Skin of body (tissue), 2 donors: Measurements from ENCODE around the gene PLPPR3. TPM values are rescaled to one million over a fixed set of nuclear protein-coding genes. Genes with fewer than 3 reads are reported as not detected.

Source experiments
- DNase-seq: peaks from one replicate; lab custom pipeline; 2025; lab: John Stamatoyannopoulos, UW
- total RNA-seq: library from RNA; depleted of rRNA; stranded (reverse); fragments of >200 nt; gene quantifications from one replicate; pipeline ENCODE4 v1.2.3, GENCODE V29; 2014

Gene PLPPR3
- total RNA-seq, 1 donor from 2014 or later = 0.89 TPM

DNA sequence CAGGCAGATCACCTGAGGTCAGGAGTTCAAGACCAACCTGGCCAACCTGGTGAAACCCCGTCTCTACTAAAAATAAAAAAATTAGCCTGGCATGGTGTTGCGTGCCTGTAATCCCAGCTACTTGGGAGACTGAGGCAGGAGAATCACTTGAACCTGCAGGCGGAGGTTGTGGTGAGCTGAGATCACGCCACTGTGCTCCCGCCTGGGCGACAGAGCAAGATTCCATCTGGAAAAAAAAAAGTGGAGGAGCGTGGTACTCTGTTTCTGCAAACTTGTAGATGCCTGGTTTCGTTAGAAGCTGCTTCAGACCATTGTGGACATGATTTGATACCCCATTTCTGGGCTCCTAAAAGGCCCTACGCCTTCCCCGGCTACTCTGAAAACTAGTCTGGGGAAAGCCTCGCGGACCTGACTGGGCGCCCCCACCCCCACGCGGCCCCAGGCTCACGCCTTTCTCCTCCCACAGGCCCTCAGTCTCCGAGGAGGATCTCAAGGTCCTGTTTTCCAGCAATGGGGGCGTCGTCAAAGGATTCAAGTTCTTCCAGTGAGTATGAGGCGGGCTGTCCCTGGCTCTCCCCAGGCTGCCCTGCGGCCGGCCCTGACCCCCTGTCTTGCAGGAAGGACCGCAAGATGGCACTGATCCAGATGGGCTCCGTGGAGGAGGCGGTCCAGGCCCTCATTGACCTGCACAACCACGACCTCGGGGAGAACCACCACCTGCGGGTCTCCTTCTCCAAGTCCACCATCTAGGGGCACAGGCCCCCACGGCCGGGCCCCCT lies 11.5 kb downstream of the PLPPR3 start:
- DNase-seq = no peak

DNA sequence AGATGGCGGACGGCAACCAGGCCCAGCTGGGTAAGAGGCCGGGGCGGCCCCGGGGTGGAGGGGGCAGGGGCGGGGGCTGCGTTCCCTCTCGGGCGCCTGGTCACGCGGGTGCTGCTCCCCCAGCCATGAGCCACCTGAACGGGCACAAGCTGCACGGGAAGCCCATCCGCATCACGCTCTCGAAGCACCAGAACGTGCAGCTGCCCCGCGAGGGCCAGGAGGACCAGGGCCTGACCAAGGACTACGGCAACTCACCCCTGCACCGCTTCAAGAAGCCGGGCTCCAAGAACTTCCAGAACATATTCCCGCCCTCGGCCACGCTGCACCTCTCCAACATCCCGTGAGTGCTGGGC lies 13.4 kb downstream of the PLPPR3 start:
- no peak for DNase-seq

DNA sequence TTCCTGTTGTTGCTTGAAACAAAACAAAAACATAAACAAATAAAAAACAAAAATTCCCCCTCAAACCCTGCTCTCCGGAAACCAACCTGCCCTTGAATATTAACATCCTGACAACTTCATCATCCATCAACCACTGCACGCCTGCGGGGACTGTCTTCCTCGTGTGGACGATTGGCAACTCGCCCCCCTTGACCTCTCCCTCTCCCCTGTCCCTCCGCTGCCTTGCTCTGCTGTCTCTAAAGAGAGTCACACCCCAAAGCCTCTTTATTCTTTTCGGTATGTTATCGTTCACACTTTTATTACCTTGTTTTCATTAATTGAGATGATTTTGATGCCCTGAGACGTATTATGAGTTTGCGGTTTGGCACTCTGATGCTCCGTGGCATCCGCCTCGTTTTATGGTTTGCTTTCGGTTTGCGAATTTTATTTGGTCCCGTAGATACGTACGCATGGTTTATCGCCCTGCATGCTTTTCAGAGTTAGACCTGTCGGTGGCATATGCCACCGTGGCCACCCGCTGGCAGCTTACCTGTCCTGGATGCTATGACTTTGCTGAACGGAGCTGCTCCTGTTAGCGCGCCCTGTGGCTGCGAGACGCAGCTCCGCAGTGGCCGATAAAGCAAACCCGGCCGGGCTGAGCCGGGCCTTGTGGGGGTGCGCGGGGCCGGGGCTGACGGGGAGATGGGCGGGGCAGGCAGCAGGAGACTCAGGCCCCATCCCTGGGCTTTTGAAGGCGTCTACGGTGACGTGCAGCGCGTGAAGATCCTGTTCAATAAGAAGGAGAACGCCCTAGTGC lies 13.9 kb downstream of the PLPPR3 start:
- DNase-seq = no peak

DNA sequence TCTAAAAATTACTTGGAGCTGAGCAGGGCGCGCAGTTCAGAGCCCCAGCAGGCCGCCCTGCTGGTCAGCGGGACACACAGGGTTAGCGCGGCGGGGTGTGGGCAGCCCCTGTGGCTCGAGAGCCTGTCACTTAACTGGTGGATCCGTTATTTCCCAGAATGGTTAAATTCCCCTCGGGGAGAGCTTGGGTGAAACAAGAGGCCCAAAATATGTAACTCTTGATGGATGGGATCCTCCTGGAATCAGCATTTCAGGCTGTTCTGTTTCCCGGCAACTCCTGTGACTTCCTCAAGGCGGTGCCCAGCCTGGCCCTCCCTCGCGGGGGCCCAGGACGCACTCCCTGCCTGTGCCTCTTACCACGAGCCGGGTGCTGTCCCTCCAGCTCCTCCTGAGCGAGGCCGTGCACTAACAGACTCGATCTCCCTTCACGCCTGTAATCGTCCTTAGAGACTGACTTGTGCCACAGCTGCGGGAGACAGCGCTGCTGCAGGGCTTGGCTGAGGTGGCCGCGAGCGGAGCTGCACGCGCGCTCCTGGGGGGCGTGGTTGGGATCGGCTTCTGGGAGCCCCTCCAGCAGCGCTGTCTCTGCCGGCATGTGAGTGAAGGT lies 14.8 kb downstream of the PLPPR3 start:
- no peak for DNase-seq

DNA sequence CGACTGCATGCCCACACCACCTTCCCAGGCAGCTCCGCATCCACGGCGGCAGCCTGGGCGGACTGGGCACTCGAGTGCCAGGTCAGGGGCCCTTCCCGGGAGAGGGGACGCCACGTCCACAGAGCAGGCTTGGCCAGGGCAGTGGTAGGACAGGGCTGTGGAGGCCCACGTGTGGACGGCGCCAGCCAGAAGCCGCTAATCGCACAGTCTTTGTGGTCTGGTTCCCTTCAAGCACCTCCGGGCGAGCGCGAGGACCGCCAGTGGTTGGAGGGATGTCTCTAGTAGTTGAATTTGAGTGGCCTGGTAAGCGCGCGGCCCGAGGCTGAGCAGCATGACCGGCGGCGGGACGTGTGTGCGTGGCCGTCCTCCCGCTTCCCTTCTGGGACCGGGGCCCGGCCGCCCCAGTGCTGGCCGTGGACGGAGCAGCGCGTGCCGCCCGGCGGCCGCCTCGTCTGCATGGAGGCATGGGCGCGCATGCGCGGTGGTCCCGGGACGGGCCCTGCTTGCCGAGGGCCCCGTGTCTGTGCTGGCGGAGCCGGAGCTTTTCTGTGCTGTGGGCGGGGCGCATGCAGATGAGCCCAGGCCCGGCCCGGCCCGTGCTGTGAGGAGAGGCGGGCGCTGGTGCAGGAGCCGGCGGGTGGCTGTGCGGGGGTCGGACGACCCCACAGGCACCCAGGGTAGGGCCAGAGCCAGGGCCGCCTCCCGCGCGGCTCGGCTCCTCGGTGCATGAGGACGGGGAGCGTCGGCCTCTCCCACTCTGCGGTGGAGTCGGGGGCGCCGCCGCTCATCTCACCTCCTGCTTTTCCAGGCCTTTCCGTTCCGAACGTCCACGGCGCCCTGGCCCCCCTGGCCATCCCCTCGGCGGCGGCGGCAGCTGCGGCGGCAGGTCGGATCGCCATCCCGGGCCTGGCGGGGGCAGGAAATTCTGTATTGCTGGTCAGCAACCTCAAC lies 15.9 kb downstream of the PLPPR3 start:
- DNase-seq = no peak

DNA sequence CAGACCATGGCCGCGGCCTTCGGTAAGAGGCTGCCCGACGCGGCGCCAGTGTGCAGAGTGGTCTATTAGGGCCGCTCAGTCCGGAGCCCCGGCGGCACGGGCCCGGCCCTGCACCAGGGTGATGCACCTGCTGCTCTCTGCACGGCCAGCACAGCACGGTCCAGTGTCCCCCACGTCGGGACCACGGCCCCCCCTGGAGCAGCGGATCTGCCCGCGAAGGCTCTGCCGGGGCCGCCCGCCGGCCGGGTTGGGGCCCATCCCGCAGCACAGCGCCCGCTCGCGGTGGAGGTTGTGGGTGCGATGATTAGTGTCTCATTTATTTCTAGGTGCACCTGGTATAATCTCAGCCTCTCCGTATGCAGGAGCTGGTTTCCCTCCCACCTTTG lies 16.6 kb downstream of the PLPPR3 start:
- no peak for DNase-seq

DNA sequence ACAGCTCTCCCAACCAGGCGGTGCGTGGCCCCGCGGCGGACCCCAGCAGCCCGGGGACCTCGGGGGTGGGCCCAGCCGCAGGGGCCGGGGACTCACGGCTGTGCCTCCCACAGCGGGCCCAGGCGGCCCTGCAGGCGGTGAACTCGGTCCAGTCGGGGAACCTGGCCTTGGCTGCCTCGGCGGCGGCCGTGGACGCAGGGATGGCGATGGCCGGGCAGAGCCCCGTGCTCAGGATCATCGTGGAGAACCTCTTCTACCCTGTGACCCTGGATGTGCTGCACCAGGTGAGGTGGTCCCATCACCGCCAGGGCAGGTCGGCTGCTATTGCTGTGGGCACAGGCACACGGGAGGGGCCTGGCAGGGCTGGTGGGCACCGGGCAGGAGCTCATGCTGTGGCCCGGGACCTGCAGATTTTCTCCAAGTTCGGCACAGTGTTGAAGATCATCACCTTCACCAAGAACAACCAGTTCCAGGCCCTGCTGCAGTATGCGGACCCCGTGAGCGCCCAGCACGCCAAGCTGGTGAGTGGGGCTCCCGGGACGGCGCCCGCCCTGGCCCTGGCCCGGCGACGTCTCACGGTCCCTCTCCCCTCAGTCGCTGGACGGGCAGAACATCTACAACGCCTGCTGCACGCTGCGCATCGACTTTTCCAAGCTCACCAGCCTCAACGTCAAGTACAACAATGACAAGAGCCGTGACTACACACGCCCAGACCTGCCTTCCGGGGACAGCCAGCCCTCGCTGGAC lies 17.2 kb downstream of the PLPPR3 start:
- DNase-seq = no peak

DNA sequence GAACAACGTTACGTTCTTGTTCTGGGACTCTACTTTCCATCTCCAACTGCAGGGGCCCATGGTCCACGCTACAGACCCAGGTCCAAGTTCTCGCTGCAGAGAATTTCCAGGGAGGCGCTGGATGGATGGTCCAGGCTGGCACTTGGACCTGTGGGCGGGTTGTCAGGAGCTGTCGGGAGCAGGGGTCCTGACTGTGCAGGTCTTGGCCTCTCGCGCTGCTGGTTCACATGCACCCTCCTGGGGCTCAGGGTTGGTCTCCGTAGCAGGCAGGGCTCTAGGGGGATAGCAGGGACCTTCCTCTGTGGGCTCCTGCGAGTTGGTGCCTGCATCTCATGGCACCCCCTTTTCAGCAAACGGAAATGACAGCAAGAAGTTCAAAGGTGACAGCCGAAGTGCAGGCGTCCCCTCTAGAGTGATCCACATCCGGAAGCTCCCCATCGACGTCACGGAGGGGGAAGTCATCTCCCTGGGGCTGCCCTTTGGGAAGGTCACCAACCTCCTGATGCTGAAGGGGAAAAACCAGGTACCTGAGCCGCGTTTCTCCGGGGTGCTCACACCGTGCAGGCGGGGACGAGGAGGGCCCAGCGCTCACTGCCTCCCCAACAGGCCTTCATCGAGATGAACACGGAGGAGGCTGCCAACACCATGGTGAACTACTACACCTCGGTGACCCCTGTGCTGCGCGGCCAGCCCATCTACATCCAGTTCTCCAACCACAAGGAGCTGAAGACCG lies 17.9 kb downstream of the PLPPR3 start:
- no peak for DNase-seq

DNA sequence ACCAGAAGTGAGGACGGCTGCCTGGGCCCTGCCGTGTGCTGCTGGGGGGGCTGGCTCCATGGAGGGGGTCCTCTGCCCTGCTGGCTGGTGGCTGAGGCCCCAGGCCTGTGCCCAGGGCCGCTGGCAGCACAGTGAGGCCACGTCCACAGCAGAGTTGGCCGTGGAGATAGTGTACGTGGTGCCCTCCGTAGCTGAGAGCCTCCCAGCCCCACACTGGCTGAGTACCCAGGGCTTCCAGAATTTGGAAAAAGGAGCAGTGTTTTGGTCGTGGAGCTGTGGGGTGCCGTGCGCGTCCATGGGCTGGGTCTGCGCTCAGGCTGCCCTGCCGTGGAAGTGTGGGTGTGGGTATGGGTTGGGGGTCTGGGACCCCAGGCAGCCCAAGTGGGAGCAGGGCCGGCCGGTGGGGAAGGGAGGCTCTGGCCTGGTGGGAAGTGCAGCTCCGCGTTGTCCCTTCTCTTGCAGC lies 18.6 kb downstream of the PLPPR3 start:
- no peak for DNase-seq

DNA sequence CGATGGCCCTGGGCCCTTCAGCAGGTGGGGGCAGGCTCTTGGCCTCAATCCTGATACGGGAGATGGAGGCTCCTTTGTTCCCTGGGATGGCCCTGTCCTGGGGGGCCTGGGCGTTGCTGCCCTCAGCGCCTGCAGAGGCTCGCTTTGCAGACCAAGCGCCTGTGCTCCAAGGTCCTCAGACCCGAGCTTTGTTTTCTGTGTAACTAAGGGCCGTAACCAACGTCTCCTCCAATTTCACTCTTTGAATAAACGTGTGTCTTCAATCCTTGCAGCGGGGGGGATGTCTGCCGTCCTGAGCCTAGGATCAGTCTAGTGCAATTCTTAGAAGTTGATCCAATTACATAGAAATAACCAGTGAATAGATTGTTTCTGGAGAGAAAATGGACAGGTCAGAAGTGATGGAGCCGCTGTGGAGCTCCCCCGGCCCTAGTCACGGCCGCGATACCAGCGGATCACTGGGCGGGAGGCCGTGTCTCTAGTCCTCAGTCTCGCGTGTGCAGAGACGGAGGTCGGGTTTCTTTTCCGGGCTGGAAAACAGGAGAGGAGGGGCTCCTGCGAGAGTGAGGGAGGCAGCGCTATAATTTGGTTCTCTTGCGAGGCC lies 19.2 kb downstream of the PLPPR3 start:
- no peak for DNase-seq

DNA sequence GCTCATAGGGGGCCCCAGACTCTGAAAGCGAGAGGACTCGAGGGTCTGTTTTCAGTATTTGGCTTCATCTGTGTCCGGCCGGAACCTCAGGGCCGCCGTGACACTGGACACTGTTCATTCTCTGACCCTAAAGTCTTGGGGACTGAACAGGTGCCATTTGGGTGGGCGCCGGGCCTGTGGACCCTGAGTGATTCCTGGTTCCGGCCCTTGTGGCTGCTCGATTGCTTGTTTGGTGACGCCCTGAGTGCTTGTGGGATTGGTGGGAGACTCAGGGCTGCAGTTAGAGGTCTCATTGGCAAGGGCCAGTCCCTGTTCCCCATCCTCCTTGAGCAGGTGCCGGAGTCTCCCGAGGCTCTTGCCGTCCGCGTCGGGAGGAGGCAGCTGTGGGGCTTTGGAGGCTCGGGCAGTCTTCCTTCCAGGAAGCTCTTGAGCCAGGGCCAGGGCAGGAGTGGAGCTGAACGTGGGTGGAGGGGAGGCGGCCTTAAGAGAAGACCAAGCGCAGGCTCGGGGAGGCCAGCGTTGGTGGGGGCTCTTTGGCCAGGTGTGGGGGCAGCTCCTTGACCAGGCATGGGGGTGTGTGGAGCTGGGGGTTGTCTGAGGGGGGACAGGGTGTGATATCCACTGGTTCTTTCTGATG lies 19.8 kb downstream of the PLPPR3 start:
- no peak for DNase-seq

DNA sequence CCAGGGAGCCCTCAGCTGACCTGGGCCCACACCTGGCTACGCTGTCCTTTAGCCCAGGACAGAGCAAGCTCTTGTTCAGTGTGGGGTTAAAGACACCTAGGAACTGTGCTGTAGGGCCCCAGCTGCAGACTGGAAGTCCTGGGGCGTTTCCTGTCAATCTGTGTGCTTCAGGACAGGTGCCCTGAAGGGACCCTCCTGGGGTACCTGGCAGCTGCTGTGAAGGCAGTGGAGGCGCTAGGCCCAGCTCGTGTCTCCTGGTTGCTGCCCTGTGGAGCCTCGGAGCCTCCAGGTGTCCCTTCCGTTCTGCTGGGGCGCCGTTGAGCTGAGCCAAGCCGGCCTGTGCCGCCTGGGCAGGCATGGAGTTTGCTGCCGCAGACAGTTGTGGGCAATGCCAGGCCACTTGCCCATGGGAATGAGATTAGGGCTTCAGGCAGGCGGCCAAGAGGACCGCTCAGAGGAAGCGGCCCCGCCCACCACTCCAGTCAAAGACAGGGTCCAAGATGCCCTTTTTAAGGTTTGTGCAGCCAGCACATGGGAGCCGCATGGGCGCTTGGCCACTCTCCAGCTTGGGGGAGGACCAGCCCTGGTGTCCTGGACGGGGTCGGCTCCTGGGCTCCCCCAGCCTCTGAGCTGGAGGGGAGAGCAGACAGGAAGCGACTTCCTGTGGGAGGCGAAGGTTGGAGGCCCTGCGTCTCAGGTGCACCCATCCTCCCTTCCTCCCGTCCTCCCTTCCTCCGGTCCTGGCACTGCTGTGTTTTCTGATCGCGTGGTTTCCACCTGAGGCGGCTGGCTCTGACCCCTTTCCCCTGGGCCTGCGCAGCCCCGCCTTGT lies 20.5 kb downstream of the PLPPR3 start:
- no peak for DNase-seq

DNA sequence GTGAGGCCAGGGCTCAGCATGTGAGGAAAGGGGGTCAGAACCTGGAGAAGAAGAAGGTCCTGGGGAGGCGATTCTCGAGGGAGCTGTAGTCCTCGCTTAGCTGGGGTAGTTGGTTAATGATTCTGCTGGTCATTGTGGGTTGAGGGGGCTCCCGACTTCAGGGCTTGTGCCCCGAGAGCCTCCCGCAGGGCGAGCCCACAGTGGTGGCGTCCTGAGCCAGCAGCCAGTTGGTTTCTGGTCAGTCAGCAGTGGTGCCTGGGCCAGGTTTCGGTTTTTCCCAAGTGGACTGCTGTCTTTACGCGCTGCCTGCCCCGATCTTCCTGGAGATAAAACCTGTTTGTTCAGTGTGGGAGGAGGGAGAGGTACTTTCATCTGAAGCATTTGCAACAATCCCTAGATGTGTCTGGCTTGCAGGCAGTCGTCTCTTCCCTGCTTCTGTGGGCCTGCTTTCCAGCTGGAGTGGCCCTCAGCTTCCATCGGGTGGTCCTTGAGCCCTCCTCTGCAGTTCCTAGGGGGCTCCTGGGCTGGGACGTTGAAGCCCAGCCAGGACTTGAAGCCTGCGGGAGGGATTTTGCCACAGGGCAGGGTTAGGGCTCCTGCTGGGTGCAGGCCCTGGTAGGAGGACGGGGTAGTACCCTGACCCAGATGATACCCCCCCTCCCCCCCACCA lies 21.3 kb downstream of the PLPPR3 start:
- no peak for DNase-seq

DNA sequence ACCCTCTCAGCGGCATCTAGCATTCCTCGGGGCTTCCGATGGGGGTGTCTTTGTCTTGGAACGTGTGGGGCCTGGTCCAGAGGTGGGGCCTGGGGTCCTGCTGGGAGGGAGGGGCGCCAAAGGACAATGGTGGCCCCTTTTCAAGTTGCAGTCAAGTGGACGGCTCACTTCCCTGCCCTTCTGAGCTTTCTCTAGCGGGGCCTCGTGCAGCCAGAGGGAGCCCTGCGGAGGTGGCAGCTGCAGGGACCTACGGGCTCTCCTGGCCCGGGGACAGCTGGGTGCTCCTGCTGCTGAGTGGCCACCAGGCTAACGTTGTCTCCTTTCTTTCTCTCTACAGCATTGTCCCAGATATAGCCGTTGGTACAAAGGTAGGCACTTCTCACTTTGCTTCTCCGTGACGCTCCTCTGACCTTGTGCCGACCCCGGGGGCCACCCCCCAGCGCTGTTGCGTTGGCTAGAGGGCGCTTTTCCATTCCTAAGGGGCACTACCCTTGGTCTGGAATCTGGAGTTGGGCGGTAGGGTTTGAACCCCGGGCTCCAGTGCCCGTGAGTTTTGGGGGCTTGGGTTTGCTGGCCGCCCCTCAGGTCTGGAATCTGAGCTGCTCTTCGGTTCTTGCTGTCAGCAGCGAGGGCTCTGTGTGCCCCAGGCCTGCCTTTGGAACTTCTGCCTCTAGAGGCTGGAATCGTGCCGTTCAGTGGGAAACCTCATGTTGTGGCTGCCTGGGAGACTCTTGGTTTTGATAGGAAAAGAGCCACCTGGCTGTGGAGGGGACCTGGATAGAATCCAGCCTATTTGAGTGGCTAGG lies 22.5 kb downstream of the PLPPR3 start:
- DNase-seq = no peak

DNA sequence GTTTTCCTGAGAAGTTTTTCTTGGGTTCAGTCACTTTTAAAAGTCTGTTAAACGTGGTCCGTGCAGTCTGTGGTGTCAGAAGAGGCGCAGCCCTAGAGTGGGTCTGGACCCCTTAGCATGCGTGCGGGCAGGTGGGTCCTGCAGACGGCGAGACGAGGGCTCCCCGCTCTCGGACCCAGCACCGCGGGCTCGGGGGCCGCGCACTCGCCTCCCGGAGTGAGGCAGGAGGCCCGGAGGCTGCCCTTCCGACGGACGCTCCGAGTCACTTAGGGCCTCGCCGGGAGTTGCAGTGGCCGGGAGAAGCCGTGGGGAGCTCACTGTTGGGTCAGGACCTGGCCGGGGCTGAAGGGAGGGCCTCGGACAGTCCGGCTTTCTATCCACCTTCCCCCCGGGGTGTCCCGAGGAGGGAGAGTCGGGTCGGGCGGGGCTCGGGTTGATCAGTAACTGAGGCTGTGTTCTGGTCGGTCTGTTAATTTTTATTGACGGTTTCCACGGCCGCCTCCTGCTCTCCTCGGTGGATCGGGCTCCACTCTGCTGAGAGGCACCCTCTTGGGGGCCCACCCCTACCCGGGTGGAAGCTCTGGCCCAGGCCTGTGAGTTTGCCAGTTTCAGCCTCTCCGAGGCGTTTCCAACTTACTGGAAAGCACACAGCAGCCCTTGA lies 23.2 kb downstream of the PLPPR3 start:
- no peak for DNase-seq
